HFF-Myc (cell line): Measurements from ENCODE around the gene NUDT1.

Source experiments
- DNase-seq: peaks from one replicate; pipeline ENCODE4 v3.0.0-alpha.2; 2011; ENCODE audit warnings: low read depth; ENCODE audit errors: extremely low read depth
- H3K4me3 ChIP-seq: replicated peaks from 2 replicates; pipeline ENCODE4 v1.5.1; 2011; ENCODE audit warnings: low read depth, mild to moderate bottlenecking, control low read depth, low read length
- TF ChIP-seq, protein P1 (sequence below): IDR thresholded peaks from 2 replicates; pipeline ENCODE4 v1.5.1; 2012; ENCODE audit warnings: mild to moderate bottlenecking, low read depth, low read length, control low read depth; ENCODE audit errors: missing control alignments

Gene NUDT1

DNA sequence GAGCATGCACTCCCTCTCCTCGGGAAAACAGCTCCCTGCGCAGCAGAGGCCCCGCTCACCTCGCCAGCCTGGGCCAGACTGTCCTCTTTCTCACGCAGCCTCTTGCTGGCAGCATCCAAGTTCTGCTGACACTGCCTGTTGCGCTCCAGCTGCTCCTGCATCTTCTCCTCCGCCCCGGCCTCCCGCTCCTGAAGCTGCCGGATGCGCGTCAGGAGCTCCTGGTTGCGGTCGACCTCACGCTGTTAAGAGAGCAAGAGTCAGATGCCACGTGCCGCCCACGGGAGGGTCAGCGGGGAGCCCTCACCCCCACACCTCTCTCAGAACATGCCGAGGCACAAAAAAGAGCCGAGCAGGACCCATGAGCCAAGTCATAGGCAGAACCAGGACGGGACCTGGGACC is 19.5 kb upstream of the NUDT1 start:
- no peak for DNase-seq
- TF ChIP-seq, protein P1, sequence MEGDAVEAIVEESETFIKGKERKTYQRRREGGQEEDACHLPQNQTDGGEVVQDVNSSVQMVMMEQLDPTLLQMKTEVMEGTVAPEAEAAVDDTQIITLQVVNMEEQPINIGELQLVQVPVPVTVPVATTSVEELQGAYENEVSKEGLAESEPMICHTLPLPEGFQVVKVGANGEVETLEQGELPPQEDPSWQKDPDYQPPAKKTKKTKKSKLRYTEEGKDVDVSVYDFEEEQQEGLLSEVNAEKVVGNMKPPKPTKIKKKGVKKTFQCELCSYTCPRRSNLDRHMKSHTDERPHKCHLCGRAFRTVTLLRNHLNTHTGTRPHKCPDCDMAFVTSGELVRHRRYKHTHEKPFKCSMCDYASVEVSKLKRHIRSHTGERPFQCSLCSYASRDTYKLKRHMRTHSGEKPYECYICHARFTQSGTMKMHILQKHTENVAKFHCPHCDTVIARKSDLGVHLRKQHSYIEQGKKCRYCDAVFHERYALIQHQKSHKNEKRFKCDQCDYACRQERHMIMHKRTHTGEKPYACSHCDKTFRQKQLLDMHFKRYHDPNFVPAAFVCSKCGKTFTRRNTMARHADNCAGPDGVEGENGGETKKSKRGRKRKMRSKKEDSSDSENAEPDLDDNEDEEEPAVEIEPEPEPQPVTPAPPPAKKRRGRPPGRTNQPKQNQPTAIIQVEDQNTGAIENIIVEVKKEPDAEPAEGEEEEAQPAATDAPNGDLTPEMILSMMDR, result no peak

GRCh38 chr7:2223321-2223720 is 18.7 kb upstream of the NUDT1 start:
- H3K4me3 ChIP-seq, result no peak overlapping the region
- DNase-seq, result no peak
- TF ChIP-seq, protein P1, result no peak

More for the DNA sequence above, 19.5 kb upstream of the NUDT1 start:
- no peak overlapping the region for H3K4me3 ChIP-seq

DNA sequence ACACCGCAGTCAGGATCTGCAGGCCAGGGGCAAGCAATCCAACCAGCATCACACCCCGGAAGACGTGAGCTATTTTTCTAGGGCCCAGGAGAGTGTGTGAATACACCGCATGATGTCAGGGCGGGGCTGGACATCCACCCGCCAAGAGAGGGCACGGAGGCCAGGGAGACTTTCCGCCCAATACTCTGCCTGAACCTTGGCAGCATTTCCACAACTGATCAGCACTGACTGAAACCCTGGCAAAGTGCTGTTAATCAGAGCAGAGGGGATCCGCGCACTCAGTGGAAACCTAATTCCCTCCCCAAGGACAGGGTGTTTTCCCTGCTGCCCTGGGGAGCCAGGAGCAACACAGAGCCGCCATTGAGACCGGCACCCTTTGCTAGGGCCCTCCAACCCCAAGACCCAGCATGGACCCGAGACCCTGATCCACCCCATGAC is 17.5 kb upstream of the NUDT1 start:
- TF ChIP-seq, protein P1, result no peak
- DNase-seq, result no peak
- H3K4me3 ChIP-seq, result no peak overlapping the region

- DNase-seq, result no peak
- H3K4me3 ChIP-seq, result no peak overlapping the region
- TF ChIP-seq, protein P1, result no peak
Measured at GRCh38 chr7:2224934-2225333, 17.1 kb upstream of the NUDT1 start.

DNA sequence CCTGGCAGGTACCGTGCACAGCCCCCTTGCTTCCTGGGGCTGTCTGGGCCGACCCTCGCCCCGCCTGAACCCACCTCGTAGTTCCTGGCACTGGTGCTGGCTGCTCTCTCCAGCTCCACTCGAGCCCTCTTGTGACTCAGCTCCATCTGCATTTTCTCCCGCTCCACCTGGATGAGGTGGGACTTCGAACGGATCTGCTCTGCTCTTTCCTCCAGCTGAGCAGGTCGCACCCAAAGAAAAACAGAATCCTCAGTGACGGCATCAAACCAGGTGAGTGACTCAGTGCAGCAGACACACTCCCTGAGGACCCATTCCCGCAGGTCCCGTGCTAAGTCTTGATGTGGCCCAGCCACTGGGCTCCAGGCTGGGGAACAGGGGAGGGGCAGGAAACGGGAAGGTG is 16.7 kb upstream of the NUDT1 start:
- TF ChIP-seq, protein P1, result no peak
- H3K4me3 ChIP-seq, result no peak overlapping the region
- no peak for DNase-seq

DNA sequence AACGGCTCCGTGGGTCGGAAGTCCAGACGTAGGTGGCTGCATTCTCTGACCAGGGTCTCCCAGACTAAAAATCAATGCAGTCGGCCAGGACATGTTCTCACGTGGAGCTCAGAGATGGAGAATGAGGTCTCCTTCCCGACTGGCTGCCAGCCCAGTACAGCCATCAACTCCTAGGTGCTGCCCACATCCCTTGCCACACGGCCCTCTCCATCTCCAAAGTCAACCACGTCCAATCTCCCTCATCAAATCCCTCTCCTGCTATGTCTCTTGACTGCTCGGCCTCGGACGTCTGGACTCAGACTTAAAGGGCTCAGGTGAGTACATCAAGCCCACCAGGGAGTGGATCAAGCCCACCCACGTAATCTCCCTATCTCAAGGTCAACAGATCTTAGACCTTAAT is 16.2 kb upstream of the NUDT1 start:
- no peak overlapping the region for H3K4me3 ChIP-seq
- TF ChIP-seq, protein P1, result no peak
- DNase-seq, result no peak

DNA sequence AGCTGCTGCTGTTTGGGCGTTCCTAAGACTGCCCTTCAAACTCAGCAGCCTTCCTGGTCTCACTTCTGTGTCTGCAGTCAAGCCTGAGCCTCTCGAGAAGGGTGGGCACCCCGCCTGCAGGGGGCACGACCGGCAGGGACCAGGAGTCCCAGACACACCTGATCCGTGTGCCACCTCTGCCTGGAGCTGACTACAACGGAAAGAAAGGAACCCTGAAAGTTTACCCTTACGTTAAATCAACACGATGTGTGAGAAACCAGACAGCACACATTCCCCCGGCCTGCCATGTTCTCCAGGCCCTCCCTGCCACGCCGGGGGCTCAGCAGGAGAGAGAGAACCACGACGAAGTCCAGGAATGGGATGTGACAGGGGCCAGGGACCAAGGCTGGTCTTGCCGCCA is 14.3 kb upstream of the NUDT1 start:
- no peak overlapping the region for H3K4me3 ChIP-seq
- DNase-seq, result no peak
- TF ChIP-seq, protein P1, result no peak
